Measurements from ENCODE around the gene EXOC7. TPM values are rescaled to one million over a fixed set of nuclear protein-coding genes. Genes with fewer than 3 reads are reported as not detected.
A peak's percentile ranks its signal among the peaks of the same experiment; 100 is the strongest.

Gene EXOC7
- polyA plus RNA-seq, 3 donors from 2014 or later: 37.2 to 78.9 (median 56.9) TPM

GRCh38 chr17:76134911-76135809, 31.6 kb upstream of the EXOC7 start:
- DNase-seq: no peak
- Mint-ChIP-seq H3K36me3 (no peaks in the 10 kb centered on the region), H3K4me1 (peaks cover 0 to 5% of the 10 kb centered on the region in 2 donors), H3K4me3 (no peak overlapping the region), H3K27me3 (ENCODE audit: low read depth in 3 of 3) (peaks cover 2 to 3% (median 3%) of the 10 kb centered on the region in 3 donors), H3K9me3 (no peaks in the 10 kb centered on the region), H3K27ac (no peak overlapping the region)

- Mint-ChIP-seq H3K27ac (no peak overlapping the region), H3K4me1 (peaks cover 0 to 5% of the 10 kb centered on the region in 2 donors), H3K27me3 (ENCODE audit: low read depth in 3 of 3) (no peaks in the 10 kb centered on the region), H3K4me3 (no peak overlapping the region), H3K36me3 (no peaks in the 10 kb centered on the region), H3K9me3 (no peaks in the 10 kb centered on the region)
- no peak for DNase-seq
Observed at GRCh38 chr17:76132574-76133338, 29.2 kb upstream of the EXOC7 start.

GRCh38 chr17:76131692-76132573, 28.3 kb upstream of the EXOC7 start:
- Mint-ChIP-seq H3K4me1 (peaks cover 0 to 5% of the 10 kb centered on the region in 2 donors), H3K27ac (no peak overlapping the region), H3K4me3 (no peak overlapping the region), H3K27me3 (ENCODE audit: low read depth in 3 of 3) (no peaks in the 10 kb centered on the region), H3K36me3 (no peaks in the 10 kb centered on the region), H3K9me3 (no peaks in the 10 kb centered on the region)
- no peak for DNase-seq

DNA sequence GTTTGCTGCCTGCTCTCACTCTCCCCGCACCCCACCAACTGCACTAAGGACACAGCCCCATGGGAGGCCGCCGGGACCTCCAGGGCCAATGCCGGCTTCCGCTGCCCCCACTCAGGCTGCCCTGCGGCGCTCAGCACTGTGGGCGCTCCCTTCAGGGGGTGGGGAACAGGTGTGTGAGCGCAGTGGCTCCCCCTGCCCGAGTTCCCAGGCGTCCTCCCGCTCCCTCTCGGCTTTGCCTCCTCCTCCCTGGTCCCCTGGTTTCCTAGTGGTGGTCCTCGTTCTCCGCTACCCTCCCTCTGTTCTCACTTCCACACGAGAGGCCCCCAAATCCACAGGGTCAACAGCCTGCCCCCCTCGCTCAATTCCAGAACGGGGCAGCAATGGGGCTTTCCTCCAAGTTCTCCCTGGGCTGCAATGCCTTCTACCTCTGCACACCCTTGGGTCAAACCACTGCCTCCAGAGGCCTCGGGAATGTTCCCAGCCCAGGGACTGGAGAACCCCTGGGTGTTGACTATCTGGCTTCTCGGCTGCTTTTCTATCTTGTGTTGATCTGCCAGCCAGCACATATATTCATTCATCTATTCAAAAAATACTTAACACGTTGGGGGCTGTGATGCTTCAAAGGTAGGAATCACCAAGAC, 27.6 kb upstream of the EXOC7 start:
- no peaks in the 10 kb centered on the region for H3K9me3 Mint-ChIP-seq
- no peak for DNase-seq
- no peaks in the 10 kb centered on the region for H3K27me3 Mint-ChIP-seq (ENCODE audit: low read depth in 3 of 3)
- H3K4me3 Mint-ChIP-seq: no peak overlapping the region
- no peak overlapping the region for H3K27ac Mint-ChIP-seq
- H3K4me1 Mint-ChIP-seq: peaks cover 0 to 5% of the 10 kb centered on the region in 2 donors
- H3K36me3 Mint-ChIP-seq: no peaks in the 10 kb centered on the region

- no peak overlapping the region for H3K4me3 Mint-ChIP-seq
- no peak overlapping the region for H3K27ac Mint-ChIP-seq
- no peaks in the 10 kb centered on the region for H3K27me3 Mint-ChIP-seq (ENCODE audit: low read depth in 3 of 3)
- DNase-seq: no peak
- H3K36me3 Mint-ChIP-seq: no peaks in the 10 kb centered on the region
- no peaks in the 10 kb centered on the region for H3K9me3 Mint-ChIP-seq
- H3K4me1 Mint-ChIP-seq: peaks cover 0 to 5% of the 10 kb centered on the region in 2 donors
Observed at GRCh38 chr17:76130473-76130872, 26.9 kb upstream of the EXOC7 start.

- no peak for DNase-seq
- Mint-ChIP-seq H3K4me3 (no peak overlapping the region), H3K27ac (peak overlapping the region in 1 of 6 donors; percentile 11), H3K4me1 (peaks cover 0 to 5% of the 10 kb centered on the region in 2 donors), H3K27me3 (ENCODE audit: low read depth in 3 of 3) (no peaks in the 10 kb centered on the region), H3K9me3 (no peaks in the 10 kb centered on the region), H3K36me3 (no peaks in the 10 kb centered on the region)
Observed at GRCh38 chr17:76125922-76126321, 22.3 kb upstream of the EXOC7 start.

- no peak for DNase-seq
- H3K27me3 Mint-ChIP-seq (ENCODE audit: low read depth in 3 of 3): no peaks in the 10 kb centered on the region
- H3K4me3 Mint-ChIP-seq: no peak overlapping the region
- H3K27ac Mint-ChIP-seq: no peak overlapping the region
- no peaks in the 10 kb centered on the region for H3K36me3 Mint-ChIP-seq
- peaks cover 0 to 5% of the 10 kb centered on the region in 2 donors for H3K4me1 Mint-ChIP-seq
- H3K9me3 Mint-ChIP-seq: no peaks in the 10 kb centered on the region
Observed at GRCh38 chr17:76125391-76125675, 21.7 kb upstream of the EXOC7 start.

- Mint-ChIP-seq H3K4me1 (peaks cover 0 to 5% of the 10 kb centered on the region in 2 donors), H3K9me3 (no peaks in the 10 kb centered on the region), H3K27me3 (ENCODE audit: low read depth in 3 of 3) (peaks cover 0 to 2% (median 0%) of the 10 kb centered on the region in 3 donors), H3K36me3 (no peaks in the 10 kb centered on the region), H3K4me3 (no peak overlapping the region), H3K27ac (no peak overlapping the region)
- no peak for DNase-seq
Observed at GRCh38 chr17:76124582-76125390, 21.2 kb upstream of the EXOC7 start.

GRCh38 chr17:76123749-76124581, 20.4 kb upstream of the EXOC7 start:
- Mint-ChIP-seq H3K9me3 (no peaks in the 10 kb centered on the region), H3K27ac (peak overlapping the region in 1 of 6 donors; percentile 22), H3K4me3 (no peak overlapping the region), H3K27me3 (ENCODE audit: low read depth in 3 of 3) (peaks cover 0 to 3% (median 0%) of the 10 kb centered on the region in 3 donors), H3K4me1 (peaks cover 0 to 5% of the 10 kb centered on the region in 2 donors), H3K36me3 (no peaks in the 10 kb centered on the region)
- DNase-seq: no peak

GRCh38 chr17:76123191-76123499, 19.6 kb upstream of the EXOC7 start:
- Mint-ChIP-seq H3K9me3 (no peaks in the 10 kb centered on the region), H3K27me3 (ENCODE audit: low read depth in 3 of 3) (peaks cover 0 to 3% (median 0%) of the 10 kb centered on the region in 3 donors), H3K27ac (peak overlapping the region in 2 of 6 donors; percentile 22 to 68), H3K4me3 (peak overlapping the region in 4 of 5 donors; percentile 18 to 71 (median 56)), H3K36me3 (no peaks in the 10 kb centered on the region), H3K4me1 (peaks cover 0 to 5% of the 10 kb centered on the region in 2 donors)
- no peak for DNase-seq

DNA sequence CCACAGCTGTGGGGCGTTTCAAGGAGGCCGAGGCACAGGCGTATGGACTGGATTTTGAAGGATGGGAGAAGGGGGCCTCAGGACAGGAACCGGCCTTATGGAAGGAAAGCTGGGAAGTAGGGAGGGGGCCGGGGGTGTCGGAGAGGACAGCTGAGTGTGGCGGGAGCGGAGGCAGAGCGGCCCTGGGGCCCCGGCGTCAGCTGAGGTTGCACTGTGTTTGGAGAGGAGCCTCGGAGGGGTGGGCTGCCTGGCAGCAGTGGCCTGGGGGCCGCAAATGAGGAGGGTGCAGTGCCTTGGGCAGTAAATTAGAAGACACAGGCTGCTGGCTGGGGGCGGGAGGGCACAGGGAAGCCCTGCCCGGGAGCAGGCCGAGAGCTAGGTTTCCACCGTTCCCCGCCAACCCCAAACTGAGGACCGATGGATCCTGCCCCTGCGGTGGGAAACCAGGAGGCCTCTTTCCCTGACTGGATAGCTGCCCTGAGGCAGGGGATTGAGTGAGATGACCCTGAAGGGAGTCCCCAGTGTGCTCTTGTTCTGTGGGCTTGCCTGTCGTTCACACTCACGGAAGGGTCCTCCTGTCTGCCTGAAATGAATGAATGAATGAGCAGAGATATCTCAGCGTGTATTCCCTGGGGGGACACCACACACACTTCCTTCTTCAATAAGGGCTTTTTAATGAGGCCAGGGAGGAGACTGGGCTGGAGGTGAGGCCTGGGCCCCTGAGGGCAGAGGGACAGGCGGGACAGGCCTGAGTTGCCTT, 19.0 kb upstream of the EXOC7 start:
- Mint-ChIP-seq H3K4me1 (peaks cover 0 to 5% of the 10 kb centered on the region in 2 donors), H3K27me3 (ENCODE audit: low read depth in 3 of 3) (peaks cover 0 to 3% (median 0%) of the 10 kb centered on the region in 3 donors), H3K36me3 (no peaks in the 10 kb centered on the region), H3K27ac (no peak overlapping the region), H3K4me3 (peak overlapping the region; percentile 27 to 71 (median 48)), H3K9me3 (no peaks in the 10 kb centered on the region)
- no peak for DNase-seq

Measured in immature natural killer cell (primary cell).